ENCODE measurements around the gene PEPD. TPM values are rescaled to one million over a fixed set of nuclear protein-coding genes. Genes with fewer than 3 reads are reported as not detected.

The PEPD gene
- polyA plus RNA-seq, 1 donor from 2014 or later = 43.9 TPM

DNA sequence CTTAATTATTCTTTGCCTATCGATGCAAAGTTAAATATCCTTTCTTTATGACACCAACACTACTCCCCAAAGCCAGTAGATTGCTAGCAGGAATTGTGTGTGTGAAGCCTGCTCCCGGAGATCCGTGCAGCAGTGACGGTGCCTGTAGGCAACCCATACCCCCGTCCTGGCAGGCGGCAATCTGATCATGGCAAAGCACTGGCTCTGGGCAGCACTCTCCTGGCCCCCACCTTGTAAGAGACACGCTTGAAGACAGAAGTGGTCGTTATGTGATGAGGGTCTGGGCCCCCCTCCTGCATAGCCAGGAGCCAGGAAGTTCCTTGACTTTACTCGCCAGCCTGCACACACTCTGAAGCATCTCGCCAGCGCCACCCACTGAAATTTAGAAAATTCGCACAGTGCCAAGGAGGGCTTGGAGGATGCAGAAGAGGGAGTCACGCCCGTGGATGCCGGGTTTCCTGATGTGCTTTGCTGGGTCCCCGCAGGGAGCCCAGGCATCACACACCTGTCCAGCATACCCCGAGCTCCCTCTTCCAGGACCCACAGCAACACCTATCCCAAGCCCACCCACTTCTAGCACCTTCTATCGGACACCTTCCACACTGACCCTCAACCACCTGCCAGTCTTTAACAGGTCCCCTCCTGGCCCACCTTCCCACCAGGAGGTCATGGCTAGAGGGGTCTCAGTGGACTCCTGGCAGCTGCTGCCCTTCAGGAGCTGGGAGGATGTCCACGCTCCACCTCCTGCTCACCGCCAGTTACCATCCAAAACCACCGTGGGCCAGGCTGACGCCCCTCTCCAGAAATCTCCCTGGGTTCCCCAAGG is 93.6 kb downstream of the PEPD start:
- no peak overlapping the region for H3K4me3 ChIP-seq (ENCODE audit: low read length)
- no peaks in the 10 kb centered on the region for H3K79me2 ChIP-seq (replicated peaks; ENCODE audit: insufficient read depth, low read length)
- H3K9me2 ChIP-seq (ENCODE audit: insufficient read depth, low read length) = no peaks in the 10 kb centered on the region
- no peaks in the 10 kb centered on the region for H3F3A ChIP-seq (ENCODE audit: insufficient read depth, low read length, poor library complexity, severe bottlenecking)
- H3K4me2 ChIP-seq (ENCODE audit: low read length) = no peak overlapping the region
- TF ChIP-seq, protein P1, sequence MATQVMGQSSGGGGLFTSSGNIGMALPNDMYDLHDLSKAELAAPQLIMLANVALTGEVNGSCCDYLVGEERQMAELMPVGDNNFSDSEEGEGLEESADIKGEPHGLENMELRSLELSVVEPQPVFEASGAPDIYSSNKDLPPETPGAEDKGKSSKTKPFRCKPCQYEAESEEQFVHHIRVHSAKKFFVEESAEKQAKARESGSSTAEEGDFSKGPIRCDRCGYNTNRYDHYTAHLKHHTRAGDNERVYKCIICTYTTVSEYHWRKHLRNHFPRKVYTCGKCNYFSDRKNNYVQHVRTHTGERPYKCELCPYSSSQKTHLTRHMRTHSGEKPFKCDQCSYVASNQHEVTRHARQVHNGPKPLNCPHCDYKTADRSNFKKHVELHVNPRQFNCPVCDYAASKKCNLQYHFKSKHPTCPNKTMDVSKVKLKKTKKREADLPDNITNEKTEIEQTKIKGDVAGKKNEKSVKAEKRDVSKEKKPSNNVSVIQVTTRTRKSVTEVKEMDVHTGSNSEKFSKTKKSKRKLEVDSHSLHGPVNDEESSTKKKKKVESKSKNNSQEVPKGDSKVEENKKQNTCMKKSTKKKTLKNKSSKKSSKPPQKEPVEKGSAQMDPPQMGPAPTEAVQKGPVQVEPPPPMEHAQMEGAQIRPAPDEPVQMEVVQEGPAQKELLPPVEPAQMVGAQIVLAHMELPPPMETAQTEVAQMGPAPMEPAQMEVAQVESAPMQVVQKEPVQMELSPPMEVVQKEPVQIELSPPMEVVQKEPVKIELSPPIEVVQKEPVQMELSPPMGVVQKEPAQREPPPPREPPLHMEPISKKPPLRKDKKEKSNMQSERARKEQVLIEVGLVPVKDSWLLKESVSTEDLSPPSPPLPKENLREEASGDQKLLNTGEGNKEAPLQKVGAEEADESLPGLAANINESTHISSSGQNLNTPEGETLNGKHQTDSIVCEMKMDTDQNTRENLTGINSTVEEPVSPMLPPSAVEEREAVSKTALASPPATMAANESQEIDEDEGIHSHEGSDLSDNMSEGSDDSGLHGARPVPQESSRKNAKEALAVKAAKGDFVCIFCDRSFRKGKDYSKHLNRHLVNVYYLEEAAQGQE (IDR thresholded peaks at IDR 0.05; ENCODE audit: borderline replicate concordance) = no peak
- TF ChIP-seq SMC3 (conservative IDR thresholded peaks at IDR 0.05; ENCODE audit: poor library complexity) (no peak), RAD21 (conservative IDR thresholded peaks at IDR 0.05) (no peak), POLR2AphosphoS5 (IDR thresholded peaks at IDR 0.05) (no peak), EZH2 (IDR thresholded peaks at IDR 0.05; ENCODE audit: borderline replicate concordance, insufficient read depth, low read length, poor library complexity, severe bottlenecking) (no peak), EP300 (conservative IDR thresholded peaks at IDR 0.05; ENCODE audit: poor library complexity, severe bottlenecking) (no peak), MXI1 (conservative IDR thresholded peaks at IDR 0.05; ENCODE audit: poor library complexity, severe bottlenecking) (no peak), TAF1 (IDR thresholded peaks at IDR 0.05; ENCODE audit: low read depth) (no peak)
- TF ChIP-seq, protein P2, sequence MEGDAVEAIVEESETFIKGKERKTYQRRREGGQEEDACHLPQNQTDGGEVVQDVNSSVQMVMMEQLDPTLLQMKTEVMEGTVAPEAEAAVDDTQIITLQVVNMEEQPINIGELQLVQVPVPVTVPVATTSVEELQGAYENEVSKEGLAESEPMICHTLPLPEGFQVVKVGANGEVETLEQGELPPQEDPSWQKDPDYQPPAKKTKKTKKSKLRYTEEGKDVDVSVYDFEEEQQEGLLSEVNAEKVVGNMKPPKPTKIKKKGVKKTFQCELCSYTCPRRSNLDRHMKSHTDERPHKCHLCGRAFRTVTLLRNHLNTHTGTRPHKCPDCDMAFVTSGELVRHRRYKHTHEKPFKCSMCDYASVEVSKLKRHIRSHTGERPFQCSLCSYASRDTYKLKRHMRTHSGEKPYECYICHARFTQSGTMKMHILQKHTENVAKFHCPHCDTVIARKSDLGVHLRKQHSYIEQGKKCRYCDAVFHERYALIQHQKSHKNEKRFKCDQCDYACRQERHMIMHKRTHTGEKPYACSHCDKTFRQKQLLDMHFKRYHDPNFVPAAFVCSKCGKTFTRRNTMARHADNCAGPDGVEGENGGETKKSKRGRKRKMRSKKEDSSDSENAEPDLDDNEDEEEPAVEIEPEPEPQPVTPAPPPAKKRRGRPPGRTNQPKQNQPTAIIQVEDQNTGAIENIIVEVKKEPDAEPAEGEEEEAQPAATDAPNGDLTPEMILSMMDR (IDR thresholded peaks at IDR 0.05; ENCODE audit: poor library complexity, severe bottlenecking) = no peak
- no peak overlapping the region for H3K27ac ChIP-seq (ENCODE audit: low read length)
- no peaks in the 10 kb centered on the region for H3K9me3 ChIP-seq (ENCODE audit: low read length)
- H3K36me3 ChIP-seq (ENCODE audit: insufficient read depth, low read length) = no peaks in the 10 kb centered on the region
- no peak overlapping the region for H2AFZ ChIP-seq (ENCODE audit: low read depth, low read length)
- H3K27me3 ChIP-seq (ENCODE audit: insufficient read depth, low read depth, low read length) = no peaks in the 10 kb centered on the region
- no peaks in the 10 kb centered on the region for H4K20me1 ChIP-seq (ENCODE audit: insufficient read depth)
- no peak overlapping the region for H3K9ac ChIP-seq (ENCODE audit: low read length)

DNA sequence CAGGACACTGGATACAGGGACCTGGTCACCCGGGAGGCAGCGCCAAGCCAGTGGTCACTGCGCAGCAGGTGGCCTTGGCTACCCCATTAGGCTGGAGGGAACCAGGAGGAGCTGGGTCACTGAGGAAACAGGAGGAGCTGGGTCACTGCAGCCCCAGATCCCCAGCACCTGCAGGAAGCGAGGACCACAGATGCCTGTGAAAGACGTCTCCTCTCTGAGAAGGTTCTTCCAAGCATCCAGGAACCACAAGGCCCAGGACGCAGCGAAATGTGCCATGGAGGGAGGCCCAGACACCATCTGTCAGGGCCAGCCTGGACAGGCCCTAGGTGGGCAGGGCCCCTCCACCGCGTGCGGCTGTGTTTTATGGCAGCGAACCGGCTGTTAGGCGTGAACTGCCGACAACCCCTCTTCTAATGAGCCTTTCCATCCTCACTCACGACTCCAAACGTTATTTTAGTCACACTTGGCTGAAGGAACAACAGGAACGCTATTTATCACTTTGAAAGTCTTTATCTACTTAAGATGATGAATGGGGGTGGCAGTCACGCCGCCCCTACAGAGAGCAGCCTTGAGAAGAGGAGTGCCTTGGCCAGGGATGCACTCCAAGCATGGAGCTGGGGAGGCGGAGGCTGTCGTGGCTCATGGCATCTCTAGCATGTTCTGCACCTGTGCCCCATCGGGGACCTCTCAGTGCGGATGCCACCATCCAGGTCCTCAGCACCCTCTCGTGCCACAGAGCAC is 94.8 kb downstream of the PEPD start:
- Histone ChIP-seq H3K9me2 (ENCODE audit: insufficient read depth, low read length) (no peaks in the 10 kb centered on the region), H3K4me2 (ENCODE audit: low read length) (no peak overlapping the region), H3K36me3 (ENCODE audit: insufficient read depth, low read length) (no peaks in the 10 kb centered on the region), H4K20me1 (ENCODE audit: insufficient read depth) (no peaks in the 10 kb centered on the region), H2AFZ (ENCODE audit: low read depth, low read length) (no peak overlapping the region), H3K27ac (ENCODE audit: low read length) (no peak overlapping the region), H3K9ac (ENCODE audit: low read length) (no peak overlapping the region), H3K79me2 (replicated peaks; ENCODE audit: insufficient read depth, low read length) (no peaks in the 10 kb centered on the region), H3K9me3 (ENCODE audit: low read length) (no peaks in the 10 kb centered on the region), H3K4me3 (ENCODE audit: low read length) (no peak overlapping the region), H3F3A (ENCODE audit: insufficient read depth, low read length, poor library complexity, severe bottlenecking) (no peaks in the 10 kb centered on the region), H3K27me3 (ENCODE audit: insufficient read depth, low read depth, low read length) (no peaks in the 10 kb centered on the region)
- no peak for TF ChIP-seq SMC3 (conservative IDR thresholded peaks at IDR 0.05; ENCODE audit: poor library complexity)
- TF ChIP-seq EZH2 (IDR thresholded peaks at IDR 0.05; ENCODE audit: borderline replicate concordance, insufficient read depth, low read length, poor library complexity, severe bottlenecking) = no peak
- TF ChIP-seq MXI1 (conservative IDR thresholded peaks at IDR 0.05; ENCODE audit: poor library complexity, severe bottlenecking) = no peak
- TF ChIP-seq EP300 (conservative IDR thresholded peaks at IDR 0.05; ENCODE audit: poor library complexity, severe bottlenecking) = no peak
- TF ChIP-seq TAF1 (IDR thresholded peaks at IDR 0.05; ENCODE audit: low read depth) = no peak
- no peak for TF ChIP-seq RAD21 (conservative IDR thresholded peaks at IDR 0.05)
